ENCODE data around the gene COTL1.
"Not testable (repeated sequence)": the region's sequence is repeated elsewhere in the genome, so short reads cannot be mapped to it uniquely, and the experiment has no call there.

The COTL1 gene

GRCh38 chr16:84641643-84642358 lies 23.9 kb upstream of the COTL1 start:
- no peak for DNase-seq

- no peak for DNase-seq
Measured at GRCh38 chr16:84640145-84640544, 22.3 kb upstream of the COTL1 start.

- DNase-seq, result no peak
Measured at GRCh38 chr16:84638231-84638806, 20.4 kb upstream of the COTL1 start.

GRCh38 chr16:84637709-84638108 lies 19.8 kb upstream of the COTL1 start:
- DNase-seq, result no peak

- DNase-seq, result no peak
Measured at GRCh38 chr16:84635702-84636101, 17.8 kb upstream of the COTL1 start.

GRCh38 chr16:84633622-84634021 lies 15.7 kb upstream of the COTL1 start:
- DNase-seq, result peak; percentile 56

- not testable (repeated sequence) for DNase-seq
Measured at GRCh38 chr16:84632862-84633261, 15.0 kb upstream of the COTL1 start.

- DNase-seq, result no peak
Measured at GRCh38 chr16:84631886-84632285, 14.0 kb upstream of the COTL1 start.

GRCh38 chr16:84631153-84631466 lies 13.2 kb upstream of the COTL1 start:
- no peak for DNase-seq

GRCh38 chr16:84630446-84631152 lies 12.7 kb upstream of the COTL1 start:
- DNase-seq, result no peak

GRCh38 chr16:84630009-84630408 lies 12.1 kb upstream of the COTL1 start:
- DNase-seq, result no peak

- no peak for DNase-seq
Measured at GRCh38 chr16:84629580-84629979, 11.7 kb upstream of the COTL1 start.

GRCh38 chr16:84628226-84628731 lies 10.4 kb upstream of the COTL1 start:
- no peak for DNase-seq

GRCh38 chr16:84625556-84625955 lies 7.7 kb upstream of the COTL1 start:
- no peak for DNase-seq

GRCh38 chr16:84620913-84621312 lies 3.0 kb upstream of the COTL1 start:
- DNase-seq, result not testable (repeated sequence)

GRCh38 chr16:84618581-84619460 lies 943 bp upstream of the COTL1 start:
- no peak for DNase-seq

GRCh38 chr16:84617041-84617790 lies 662 bp downstream of the COTL1 start:
- DNase-seq, result no peak

GRCh38 chr16:84616515-84616914 lies 1.4 kb downstream of the COTL1 start:
- DNase-seq, result no peak

GRCh38 chr16:84614968-84615813 lies 2.7 kb downstream of the COTL1 start:
- DNase-seq, result no peak

GRCh38 chr16:84614623-84614967 lies 3.3 kb downstream of the COTL1 start:
- no peak for DNase-seq

GRCh38 chr16:84614073-84614459 lies 3.8 kb downstream of the COTL1 start:
- no peak for DNase-seq

All from DMS79 treated with DMSO at 0.1 percent for 48 hours (cell line).